ENCODE results near the gene ALS2. TPM values are rescaled to one million over a fixed set of nuclear protein-coding genes. Genes with fewer than 3 reads are reported as not detected.

The ALS2 gene
- total RNA-seq, 2 donors from 2014 or later = 9.9 to 12.2 TPM

- Histone ChIP-seq H3K4me1 (peaks cover 12% of the 10 kb centered on the region), H3K27me3 (no peaks in the 10 kb centered on the region), H3K4me3 (no peak overlapping the region), H3K27ac (no peak overlapping the region), H3K9me3 (no peaks in the 10 kb centered on the region), H3K36me3 (replicated peaks in 1 of 2; ENCODE audit: insufficient read depth in 1 of 2, low read depth in 2 of 2) (peaks cover 0 to 2% of the 10 kb centered on the region in 2 donors)
- ATAC-seq (no peak), DNase-seq (no peak)
- 89 to 100% methylated on average over 1 of the region's 1 CpG for WGBS, 2 donors
- TF ChIP-seq POLR2A (IDR thresholded peaks at IDR 0.05) = no peak
- TF ChIP-seq, protein P1, sequence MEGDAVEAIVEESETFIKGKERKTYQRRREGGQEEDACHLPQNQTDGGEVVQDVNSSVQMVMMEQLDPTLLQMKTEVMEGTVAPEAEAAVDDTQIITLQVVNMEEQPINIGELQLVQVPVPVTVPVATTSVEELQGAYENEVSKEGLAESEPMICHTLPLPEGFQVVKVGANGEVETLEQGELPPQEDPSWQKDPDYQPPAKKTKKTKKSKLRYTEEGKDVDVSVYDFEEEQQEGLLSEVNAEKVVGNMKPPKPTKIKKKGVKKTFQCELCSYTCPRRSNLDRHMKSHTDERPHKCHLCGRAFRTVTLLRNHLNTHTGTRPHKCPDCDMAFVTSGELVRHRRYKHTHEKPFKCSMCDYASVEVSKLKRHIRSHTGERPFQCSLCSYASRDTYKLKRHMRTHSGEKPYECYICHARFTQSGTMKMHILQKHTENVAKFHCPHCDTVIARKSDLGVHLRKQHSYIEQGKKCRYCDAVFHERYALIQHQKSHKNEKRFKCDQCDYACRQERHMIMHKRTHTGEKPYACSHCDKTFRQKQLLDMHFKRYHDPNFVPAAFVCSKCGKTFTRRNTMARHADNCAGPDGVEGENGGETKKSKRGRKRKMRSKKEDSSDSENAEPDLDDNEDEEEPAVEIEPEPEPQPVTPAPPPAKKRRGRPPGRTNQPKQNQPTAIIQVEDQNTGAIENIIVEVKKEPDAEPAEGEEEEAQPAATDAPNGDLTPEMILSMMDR (IDR thresholded peaks at IDR 0.05) = no peak
- intact Hi-C loops (cut with DNase I) = no loop called here
Measured at GRCh38 chr2:201759567-201759966, 21.2 kb downstream of the ALS2 start.

DNA sequence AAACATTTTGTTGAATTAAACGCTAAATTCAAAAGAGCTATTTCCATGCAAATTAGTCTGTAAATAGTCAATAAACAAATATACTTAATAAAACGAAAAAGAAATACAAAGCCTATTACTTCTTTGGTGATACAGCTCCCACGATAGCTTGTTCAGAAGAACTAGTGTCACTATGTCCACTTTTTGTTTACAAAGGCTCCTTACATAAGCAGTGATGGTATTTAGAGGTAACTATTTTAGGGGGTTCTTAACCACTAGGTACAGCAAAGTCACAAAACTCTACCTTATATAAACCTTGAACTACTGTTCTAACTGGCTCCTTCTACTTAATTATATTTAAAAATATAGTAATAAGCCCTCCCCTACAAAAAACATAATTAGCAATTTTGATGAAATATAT is 21.9 kb downstream of the ALS2 start:
- intact Hi-C loops (cut with DNase I) = no loop called here
- no peak for DNase-seq
- 34 to 37% methylated on average over 3 of the region's 3 CpGs for WGBS, 2 donors
- Histone ChIP-seq H3K27me3 (no peaks in the 10 kb centered on the region), H3K4me3 (no peak overlapping the region), H3K9me3 (no peaks in the 10 kb centered on the region), H3K27ac (no peak overlapping the region), H3K36me3 (replicated peaks in 1 of 2; ENCODE audit: insufficient read depth in 1 of 2, low read depth in 2 of 2) (peaks cover 0 to 2% of the 10 kb centered on the region in 2 donors), H3K4me1 (peaks cover 12% of the 10 kb centered on the region)
- TF ChIP-seq POLR2A (IDR thresholded peaks at IDR 0.05) = no peak
- TF ChIP-seq, protein P1 (IDR thresholded peaks at IDR 0.05) = no peak
- ATAC-seq = no peak

DNA sequence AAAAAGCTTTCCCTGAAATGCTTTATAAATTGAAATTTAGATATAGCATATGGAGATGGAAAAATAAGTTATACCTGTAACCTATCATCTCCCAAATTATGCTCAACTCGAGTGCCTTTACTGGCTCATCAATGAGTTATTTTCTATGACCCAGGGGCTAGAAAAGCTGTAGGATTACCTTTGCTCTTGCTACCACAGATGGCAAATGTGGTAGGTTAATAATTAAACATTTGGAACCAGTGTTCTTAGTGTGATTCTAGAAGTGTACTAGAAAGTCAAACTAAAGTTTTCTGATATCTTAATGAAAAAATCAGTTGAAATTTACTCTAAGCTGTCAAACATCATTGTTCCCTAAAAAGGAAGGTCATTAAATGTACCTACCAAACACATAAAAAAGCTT is 22.5 kb downstream of the ALS2 start:
- Histone ChIP-seq H3K9me3 (no peaks in the 10 kb centered on the region), H3K27me3 (no peaks in the 10 kb centered on the region), H3K4me1 (peaks cover 12% of the 10 kb centered on the region), H3K4me3 (no peak overlapping the region), H3K36me3 (replicated peaks in 1 of 2; ENCODE audit: insufficient read depth in 1 of 2, low read depth in 2 of 2) (peaks cover 0 to 2% of the 10 kb centered on the region in 2 donors), H3K27ac (no peak overlapping the region)
- 0% methylated on average over 1 of the region's 1 CpG for WGBS, 2 donors
- intact Hi-C loops (cut with DNase I) = no loop called here
- DNase-seq = no peak
- ATAC-seq = no peak
- TF ChIP-seq, protein P1 (IDR thresholded peaks at IDR 0.05) = no peak
- no peak for TF ChIP-seq POLR2A (IDR thresholded peaks at IDR 0.05)

- Histone ChIP-seq H3K4me1 (peaks cover 12% of the 10 kb centered on the region), H3K27ac (no peak overlapping the region), H3K27me3 (no peaks in the 10 kb centered on the region), H3K4me3 (no peak overlapping the region), H3K9me3 (no peaks in the 10 kb centered on the region), H3K36me3 (replicated peaks in 1 of 2; ENCODE audit: insufficient read depth in 1 of 2, low read depth in 2 of 2) (no peaks in the 10 kb centered on the region)
- intact Hi-C loops (cut with DNase I) = no loop called here
- ATAC-seq (no peak), DNase-seq (no peak)
- TF ChIP-seq, protein P1 (IDR thresholded peaks at IDR 0.05) = no peak
- TF ChIP-seq POLR2A (IDR thresholded peaks at IDR 0.05) = no peak
- WGBS, 2 donors = 89 to 90% methylated on average over 6 of the region's 6 CpGs
Measured at GRCh38 chr2:201754717-201755415, 25.9 kb downstream of the ALS2 start.

- Histone ChIP-seq H3K36me3 (replicated peaks in 1 of 2; ENCODE audit: insufficient read depth in 1 of 2, low read depth in 2 of 2) (peaks cover 0 to 2% of the 10 kb centered on the region in 2 donors), H3K9me3 (no peaks in the 10 kb centered on the region), H3K27me3 (no peaks in the 10 kb centered on the region), H3K4me3 (no peak overlapping the region), H3K27ac (no peak overlapping the region), H3K4me1 (no peaks in the 10 kb centered on the region)
- intact Hi-C loops (cut with DNase I) = no loop called here
- 65 to 92% methylated on average over 5 of the region's 5 CpGs for WGBS, 2 donors
- no peak for DNase-seq
- no peak for TF ChIP-seq POLR2A (IDR thresholded peaks at IDR 0.05)
- ATAC-seq = no peak
Measured at GRCh38 chr2:201751566-201751965, 29.2 kb downstream of the ALS2 start.

Data from body of pancreas (tissue), 4 donors.